Measurements from ENCODE around the gene TECR.
"Not testable (repeated sequence)": the region's sequence is repeated elsewhere in the genome, so short reads cannot be mapped to it uniquely, and the experiment has no call there.

The TECR gene

GRCh38 chr19:14562660-14563589 lies 33.5 kb downstream of the TECR start:
- no peak for DNase-seq

DNA sequence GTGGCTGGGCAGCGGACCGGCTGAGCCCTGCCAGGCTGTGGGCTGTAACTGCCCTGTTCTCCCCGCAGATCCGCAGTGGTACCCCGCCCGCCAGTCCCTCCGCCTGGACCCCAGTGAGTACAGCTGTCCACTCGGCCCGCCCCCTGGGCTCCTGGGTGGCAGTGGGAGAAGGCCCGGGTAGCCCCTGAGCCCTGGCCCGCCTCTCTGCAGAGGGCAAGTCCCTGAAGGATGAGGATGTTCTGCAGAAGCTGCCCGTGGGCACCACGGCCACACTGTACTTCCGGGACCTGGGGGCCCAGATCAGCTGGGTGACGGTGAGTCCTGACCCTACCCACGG lies 34.2 kb downstream of the TECR start:
- DNase-seq = no peak

- peak in 3 of 5 experiments; percentile 15 to 51 (median 51) for DNase-seq
Measured at GRCh38 chr19:14563989-14564651, 34.7 kb downstream of the TECR start.

DNA sequence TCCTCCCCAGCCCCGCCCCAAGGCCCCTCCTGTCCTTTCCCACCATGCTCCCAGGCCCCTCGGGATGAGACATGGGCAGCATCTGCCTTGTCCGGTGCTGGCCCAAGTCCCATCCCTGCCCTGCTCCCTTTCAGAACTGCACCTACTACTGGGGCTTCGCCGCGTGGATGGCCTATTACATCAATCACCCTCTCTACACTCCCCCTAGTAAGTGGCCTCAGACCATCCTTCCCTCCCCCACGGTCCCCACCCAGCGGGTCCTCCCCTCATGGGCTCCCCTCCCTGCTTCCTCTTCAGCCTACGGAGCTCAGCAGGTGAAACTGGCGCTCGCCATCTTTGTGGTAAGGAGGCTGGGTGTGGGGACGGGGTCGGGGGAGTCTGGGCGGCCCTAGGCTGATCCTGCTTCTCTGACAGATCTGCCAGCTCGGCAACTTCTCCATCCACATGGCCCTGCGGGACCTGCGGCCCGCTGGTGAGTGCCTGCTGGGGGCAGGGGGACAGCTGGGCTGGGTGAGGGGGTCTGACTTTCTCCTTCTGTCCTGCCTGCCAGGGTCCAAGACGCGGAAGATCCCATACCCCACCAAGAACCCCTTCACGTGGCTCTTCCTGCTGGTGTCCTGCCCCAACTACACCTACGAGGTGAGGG lies 35.4 kb downstream of the TECR start:
- not testable (repeated sequence) for DNase-seq

DNA sequence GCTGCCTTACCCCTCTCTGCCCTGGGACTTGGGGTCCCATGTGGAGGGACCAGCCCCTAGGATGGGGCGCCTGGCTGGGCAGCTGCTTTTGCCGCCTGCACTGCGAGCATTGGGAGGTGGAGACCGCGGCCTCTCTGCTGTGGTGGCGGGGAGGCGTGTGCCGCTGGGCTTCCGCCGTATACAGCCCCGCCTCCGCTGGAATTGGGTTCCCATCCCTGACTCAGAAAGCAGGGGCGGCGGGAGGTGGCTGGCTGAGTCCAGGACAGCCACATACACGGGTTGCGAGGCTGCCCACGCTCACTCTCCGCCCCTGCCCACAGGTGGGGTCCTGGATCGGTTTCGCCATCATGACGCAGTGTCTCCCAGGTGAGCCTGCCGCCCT lies 35.9 kb downstream of the TECR start:
- DNase-seq = no peak

DNA sequence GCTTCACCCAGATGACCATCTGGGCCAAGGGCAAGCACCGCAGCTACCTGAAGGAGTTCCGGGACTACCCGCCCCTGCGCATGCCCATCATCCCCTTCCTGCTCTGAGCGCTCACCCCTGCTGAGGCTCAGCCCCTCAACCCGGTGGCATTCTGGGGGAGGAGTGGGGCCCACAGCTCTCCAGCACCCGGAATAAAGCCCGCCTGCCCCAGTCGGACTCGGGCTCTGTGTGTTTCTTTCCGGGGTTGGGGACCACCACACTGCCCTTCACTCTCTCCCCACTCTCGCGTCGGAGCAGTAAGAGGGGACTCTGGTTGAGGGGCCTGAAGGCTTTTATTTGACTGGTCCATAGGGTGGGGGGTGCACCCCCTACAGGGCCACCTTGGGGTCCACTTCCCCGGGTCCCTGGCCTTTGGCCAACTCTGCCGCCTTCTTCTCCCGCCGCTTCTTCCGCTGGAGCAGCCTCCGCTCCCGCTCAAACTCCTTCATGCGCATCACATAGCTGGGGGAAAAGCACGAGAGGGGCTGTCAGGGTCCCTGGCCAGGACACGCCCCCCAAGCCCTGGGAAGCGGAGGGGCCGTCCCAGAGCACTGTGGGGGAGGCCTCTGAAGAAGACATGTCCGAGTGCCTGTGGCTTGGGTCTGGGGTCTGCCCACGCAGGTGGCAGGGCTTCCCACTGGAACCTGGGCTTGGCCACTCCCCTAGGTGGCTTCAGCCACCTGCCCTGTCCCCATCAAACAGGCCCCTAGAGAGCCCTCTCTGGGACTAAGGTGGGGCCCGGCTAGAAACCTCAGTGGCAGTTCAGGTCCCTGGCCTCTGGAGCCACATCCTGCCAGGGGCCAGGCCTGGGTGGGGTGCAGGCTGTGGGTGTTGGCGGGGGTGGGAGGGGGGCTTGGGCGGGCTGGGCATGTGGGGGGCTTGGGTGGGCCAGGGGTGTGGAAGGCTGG lies 36.6 kb downstream of the TECR start:
- peak in 1 of 5 experiments; percentile 11 for DNase-seq

- peak in 1 of 5 experiments; percentile 20 for DNase-seq
Measured at GRCh38 chr19:14566712-14567077, 37.3 kb downstream of the TECR start.

DNA sequence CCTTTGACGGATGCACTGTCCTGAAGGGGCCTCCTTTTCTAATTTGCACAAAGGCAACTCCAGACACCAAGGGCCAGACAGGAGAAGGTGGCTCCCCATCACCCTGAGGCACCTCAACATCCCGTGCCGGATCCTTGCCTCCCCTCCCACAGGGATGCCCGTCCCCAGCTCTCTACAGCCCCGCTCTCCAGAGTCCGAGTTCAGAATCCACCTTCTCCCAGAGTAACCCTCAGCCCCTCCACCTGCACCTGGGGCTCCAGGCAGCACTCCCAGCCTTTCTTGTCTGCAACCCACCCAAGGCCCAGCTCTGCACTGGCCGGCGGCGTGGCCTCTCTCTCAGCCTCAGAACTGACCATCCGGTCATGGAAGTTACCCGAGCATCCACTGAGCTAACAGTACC lies 37.7 kb downstream of the TECR start:
- DNase-seq = no peak

GRCh38 chr19:14570864-14571527 lies 41.6 kb downstream of the TECR start:
- no peak for DNase-seq

- peak; percentile 75 to 95 (median 86) for DNase-seq
Measured at GRCh38 chr19:14571695-14572490, 42.5 kb downstream of the TECR start, which contains the start of gene NDUFB7. Gene NDUFB7, minus strand, starts transcription at chr19:14572066. Its CDS starts 66 bp downstream, at chr19:14572000.

GRCh38 chr19:14575428-14575980 lies 46.1 kb downstream of the TECR start:
- DNase-seq = no peak

- no peak for DNase-seq
Measured at GRCh38 chr19:14576363-14576762, 47.0 kb downstream of the TECR start.

- DNase-seq = no peak
Measured at GRCh38 chr19:14577264-14577663, 47.9 kb downstream of the TECR start.

DNA sequence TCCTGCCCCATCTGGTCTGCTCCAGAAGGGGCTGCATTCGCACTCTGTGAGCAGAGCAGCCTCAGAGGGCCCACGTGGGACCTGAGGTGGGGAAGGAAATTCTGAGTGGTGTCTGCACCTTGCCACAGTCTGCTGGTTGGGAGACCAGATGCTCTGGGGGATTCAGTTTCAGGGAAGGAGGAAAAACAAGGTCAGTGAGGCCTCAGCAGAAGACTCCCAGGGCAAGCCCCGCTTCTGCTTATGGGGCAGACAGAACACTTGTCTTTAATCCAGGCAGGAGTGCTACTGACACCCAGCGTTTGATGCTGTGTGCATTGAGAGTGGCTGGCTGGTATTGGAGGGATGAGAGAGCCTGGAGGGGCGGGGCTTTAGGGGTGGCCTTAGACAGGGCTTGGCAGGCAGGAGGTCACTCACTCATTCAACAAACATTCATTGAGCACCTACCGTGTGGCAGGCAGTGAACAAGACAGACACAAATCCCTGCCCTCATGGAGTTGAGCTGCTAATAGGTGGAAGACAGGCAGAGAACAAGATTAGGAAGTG lies 48.6 kb downstream of the TECR start:
- DNase-seq = no peak

DNA sequence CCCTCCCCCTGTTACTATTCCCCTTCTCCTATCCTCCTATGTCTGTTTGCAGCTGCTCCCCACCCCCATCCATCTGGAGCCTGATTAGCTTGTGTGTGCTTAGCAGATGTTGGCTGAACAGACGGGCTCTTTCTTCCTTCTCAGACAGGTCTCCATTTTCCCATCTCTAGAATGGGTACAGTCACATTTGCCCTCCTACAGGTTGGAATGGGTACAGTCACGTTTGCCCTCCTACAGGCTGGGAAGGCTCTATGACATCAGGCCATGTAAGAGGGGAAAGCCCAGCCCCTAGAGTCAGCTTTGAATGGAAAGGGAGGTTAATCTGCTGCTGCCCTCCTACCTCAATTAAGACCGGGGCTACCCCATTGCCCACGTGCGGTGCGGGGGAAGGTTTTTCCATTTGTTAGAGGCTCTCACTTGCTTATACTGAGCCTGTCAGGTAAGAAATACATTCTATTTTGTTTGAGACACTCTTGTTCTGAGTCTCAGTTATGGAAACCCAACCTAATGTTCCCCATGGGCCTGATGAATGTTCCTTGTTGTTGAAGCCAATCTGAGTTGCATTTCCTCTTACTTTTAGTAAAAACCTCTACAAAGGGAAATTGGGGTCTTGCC lies 51.3 kb downstream of the TECR start:
- peak in 2 of 5 experiments; percentile 27 to 80 for DNase-seq

GRCh38 chr19:14582894-14583340 lies 53.5 kb downstream of the TECR start, which contains the start of gene CLEC17A:
Gene CLEC17A, plus strand, starts transcription at chr19:14583084. Its CDS starts 77 bp downstream, at chr19:14583161.
- DNase-seq = no peak

DNA sequence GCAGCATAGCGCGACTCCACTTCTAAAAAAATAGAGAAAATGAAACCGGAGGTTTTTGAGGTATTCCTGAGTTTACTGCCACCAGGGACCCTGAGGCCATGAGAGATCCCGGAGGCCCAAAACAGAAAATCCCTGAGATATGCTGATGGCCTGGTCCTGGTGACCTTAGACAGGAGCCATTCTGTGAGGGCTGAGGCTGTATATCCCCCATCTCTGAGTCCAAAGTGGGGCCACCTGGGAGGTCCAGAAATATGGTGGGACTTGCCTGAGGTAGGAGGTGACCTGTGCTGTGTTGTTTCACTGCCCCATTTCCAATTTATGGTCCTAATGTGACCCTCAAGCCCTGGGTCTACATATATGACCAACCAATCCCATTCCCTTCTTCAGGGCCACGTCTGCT lies 55.0 kb downstream of the TECR start:
- not testable (repeated sequence) for DNase-seq

DNA sequence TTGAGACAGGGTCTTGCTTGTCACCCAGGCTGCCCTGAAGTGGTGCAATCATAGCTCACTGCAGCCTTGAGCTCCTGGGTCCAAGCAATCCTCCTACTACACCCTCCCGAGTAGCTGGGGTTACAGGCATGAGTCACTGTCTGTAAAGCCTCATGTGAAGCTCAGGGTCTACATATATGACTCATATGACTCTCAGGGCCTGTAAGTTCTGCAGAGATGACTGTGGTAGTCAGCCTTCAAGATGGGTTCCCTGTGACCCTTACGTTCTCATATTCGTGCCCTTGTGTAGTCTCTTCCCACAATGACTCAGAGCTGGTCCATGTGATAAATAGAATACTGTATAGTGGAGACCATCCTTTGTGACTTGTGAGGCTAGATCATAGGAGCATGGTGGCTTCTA lies 55.8 kb downstream of the TECR start:
- peak in 2 of 5 experiments; percentile 37 to 89 for DNase-seq

DNA sequence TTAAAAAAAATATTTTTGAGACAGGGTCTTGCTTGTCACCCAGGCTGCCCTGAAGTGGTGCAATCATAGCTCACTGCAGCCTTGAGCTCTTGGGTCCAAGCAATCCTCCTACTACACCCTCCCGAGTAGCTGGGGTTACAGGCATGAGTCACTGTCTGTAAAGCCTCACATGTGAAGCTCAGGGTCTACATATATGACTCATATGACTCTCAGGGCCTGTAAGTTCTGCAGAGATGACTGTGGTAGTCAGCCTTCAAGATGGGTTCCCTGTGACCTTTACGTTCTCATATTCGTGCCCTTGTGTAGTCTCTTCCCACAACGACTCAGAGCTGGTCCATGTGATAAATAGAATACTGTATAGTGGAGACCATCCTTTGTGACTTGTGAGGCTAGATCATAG lies 60.0 kb downstream of the TECR start:
- DNase-seq = peak in 1 of 5 experiments; percentile 70

GRCh38 chr19:14595558-14595957 lies 66.2 kb downstream of the TECR start:
- no peak for DNase-seq

All from T-helper 2 cell (primary cell).